GM21447 (cell line): ENCODE measurements around the gene SMIM17.

ENCODE experiments used
- ATAC-seq: cut with Tn5 transposase; IDR thresholded peaks from one replicate; pipeline ENCODE4 v1.9.1; 2021; ENCODE audit not compliant: unreplicated experiment

Gene SMIM17

GRCh38 chr19:56642711-56643459 is at the start of gene SMIM17:
Gene SMIM17, plus strand, starts transcription at chr19:56643159. Its CDS starts 2,509 bp downstream, at chr19:56645668.
- ATAC-seq = no peak

- ATAC-seq = no peak
These were observed 48.5 kb upstream of the SMIM17 start for GRCh38 chr19:56594446-56594782.

- ATAC-seq = peak; percentile 93
These were observed 48.0 kb upstream of the SMIM17 start, which contains the start of gene ZNF71 for GRCh38 chr19:56594783-56595547. Gene ZNF71, plus strand, starts transcription at chr19:56595302. Its CDS starts 6,257 bp downstream, at chr19:56601559.

GRCh38 chr19:56595548-56595899 is 47.4 kb upstream of the SMIM17 start:
- peak; percentile 29 for ATAC-seq

- ATAC-seq = no peak
These were observed 46.3 kb upstream of the SMIM17 start for GRCh38 chr19:56596676-56597075.

GRCh38 chr19:56597696-56598095 is 45.3 kb upstream of the SMIM17 start:
- no peak for ATAC-seq

- ATAC-seq = no peak
These were observed 41.6 kb upstream of the SMIM17 start for GRCh38 chr19:56601375-56601774.

- ATAC-seq = no peak
These were observed 39.1 kb upstream of the SMIM17 start for GRCh38 chr19:56603829-56604228.

- ATAC-seq = no peak
These were observed 34.5 kb upstream of the SMIM17 start for GRCh38 chr19:56608274-56608964.

GRCh38 chr19:56611288-56611687 is 31.7 kb upstream of the SMIM17 start:
- no peak for ATAC-seq

GRCh38 chr19:56612737-56613136 is 30.2 kb upstream of the SMIM17 start:
- ATAC-seq = no peak

- ATAC-seq = no peak
These were observed 29.3 kb upstream of the SMIM17 start for GRCh38 chr19:56613639-56614038.

GRCh38 chr19:56617531-56617930 is 25.4 kb upstream of the SMIM17 start:
- ATAC-seq = no peak

GRCh38 chr19:56619121-56619520 is 23.8 kb upstream of the SMIM17 start:
- no peak for ATAC-seq

- no peak for ATAC-seq
These were observed 20.6 kb upstream of the SMIM17 start for GRCh38 chr19:56622374-56622773.

GRCh38 chr19:56623006-56623405 is 20.0 kb upstream of the SMIM17 start:
- ATAC-seq = no peak

GRCh38 chr19:56625708-56626107 is 17.3 kb upstream of the SMIM17 start:
- ATAC-seq = no peak

- no peak for ATAC-seq
These were observed 9.9 kb upstream of the SMIM17 start for GRCh38 chr19:56633021-56633420.

GRCh38 chr19:56637976-56638555 is 4.9 kb upstream of the SMIM17 start:
- ATAC-seq = no peak

- ATAC-seq = no peak
These were observed 3.7 kb upstream of the SMIM17 start for GRCh38 chr19:56639217-56639616.

GRCh38 chr19:56643460-56643955 is 549 bp downstream of the SMIM17 start:
- ATAC-seq = no peak
